WTC11 (cell line): ENCODE results near the gene LRMDA.

ENCODE experiments used
- ETV6 ChIP-seq: sonication (generic); formaldehyde crosslinking; IDR thresholded peaks from 2 replicates; pipeline ENCODE4 v1.8.1; 2022; ENCODE audit warnings: mild to moderate bottlenecking, missing genetic modification reagents
- OVOL2 ChIP-seq: fragments of 250-450 bp; sonication (Bioruptor Pico); IDR thresholded peaks from 2 replicates; pipeline ENCODE4 v1.9.0; 2021; ENCODE audit warnings: mild to moderate bottlenecking, borderline replicate concordance
- ZBTB21 ChIP-seq: sonication (generic); formaldehyde crosslinking; IDR thresholded peaks from 2 replicates; pipeline ENCODE4 v1.8.1; 2023; ENCODE audit warnings: mild to moderate bottlenecking, missing genetic modification reagents, borderline replicate concordance
- TF ChIP-seq, protein P1 (sequence below): sonication (generic); formaldehyde crosslinking; IDR thresholded peaks from 2 replicates; pipeline ENCODE4 v1.8.0; 2022; ENCODE audit warnings: missing genetic modification reagents
- TF ChIP-seq, protein P2 (sequence below): fragments of 200-600 bp; IDR thresholded peaks from 2 replicates; pipeline ENCODE4 v1.8.0; 2022; ENCODE audit warnings: antibody characterized with exemption
- TF ChIP-seq, protein P3 (sequence below): fragments of 250-450 bp; sonication (Bioruptor Pico); IDR thresholded peaks from 2 replicates; pipeline ENCODE4 v2.1.2; 2022; ENCODE audit warnings: mild to moderate bottlenecking, moderate library complexity
- TF ChIP-seq, protein P4 (sequence below): sonication (generic); formaldehyde crosslinking; IDR thresholded peaks from 2 replicates; pipeline ENCODE4 v1.8.1; 2022; ENCODE audit warnings: low read depth, missing genetic modification reagents, borderline replicate concordance

DNA sequence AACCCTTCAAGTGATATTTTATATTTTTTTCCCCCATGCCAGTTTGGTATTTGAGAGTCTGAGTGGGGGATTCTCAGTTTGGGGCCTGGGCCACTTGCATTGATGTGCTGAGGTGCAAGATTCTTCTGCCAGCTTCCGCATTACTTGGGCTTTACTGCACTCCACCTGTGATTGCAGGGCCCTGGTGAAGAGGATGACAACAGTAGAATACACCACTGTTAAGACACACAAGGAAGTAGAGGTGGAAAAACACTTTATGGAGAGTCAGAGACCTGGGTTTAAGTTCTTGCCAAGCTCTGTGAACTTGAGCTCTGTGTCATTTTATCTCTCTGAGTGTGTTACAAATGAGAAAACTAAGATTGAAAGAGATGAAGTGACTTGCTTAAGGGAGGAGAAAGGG is 209.4 kb downstream of the LRMDA start:
- TF ChIP-seq, protein P1, sequence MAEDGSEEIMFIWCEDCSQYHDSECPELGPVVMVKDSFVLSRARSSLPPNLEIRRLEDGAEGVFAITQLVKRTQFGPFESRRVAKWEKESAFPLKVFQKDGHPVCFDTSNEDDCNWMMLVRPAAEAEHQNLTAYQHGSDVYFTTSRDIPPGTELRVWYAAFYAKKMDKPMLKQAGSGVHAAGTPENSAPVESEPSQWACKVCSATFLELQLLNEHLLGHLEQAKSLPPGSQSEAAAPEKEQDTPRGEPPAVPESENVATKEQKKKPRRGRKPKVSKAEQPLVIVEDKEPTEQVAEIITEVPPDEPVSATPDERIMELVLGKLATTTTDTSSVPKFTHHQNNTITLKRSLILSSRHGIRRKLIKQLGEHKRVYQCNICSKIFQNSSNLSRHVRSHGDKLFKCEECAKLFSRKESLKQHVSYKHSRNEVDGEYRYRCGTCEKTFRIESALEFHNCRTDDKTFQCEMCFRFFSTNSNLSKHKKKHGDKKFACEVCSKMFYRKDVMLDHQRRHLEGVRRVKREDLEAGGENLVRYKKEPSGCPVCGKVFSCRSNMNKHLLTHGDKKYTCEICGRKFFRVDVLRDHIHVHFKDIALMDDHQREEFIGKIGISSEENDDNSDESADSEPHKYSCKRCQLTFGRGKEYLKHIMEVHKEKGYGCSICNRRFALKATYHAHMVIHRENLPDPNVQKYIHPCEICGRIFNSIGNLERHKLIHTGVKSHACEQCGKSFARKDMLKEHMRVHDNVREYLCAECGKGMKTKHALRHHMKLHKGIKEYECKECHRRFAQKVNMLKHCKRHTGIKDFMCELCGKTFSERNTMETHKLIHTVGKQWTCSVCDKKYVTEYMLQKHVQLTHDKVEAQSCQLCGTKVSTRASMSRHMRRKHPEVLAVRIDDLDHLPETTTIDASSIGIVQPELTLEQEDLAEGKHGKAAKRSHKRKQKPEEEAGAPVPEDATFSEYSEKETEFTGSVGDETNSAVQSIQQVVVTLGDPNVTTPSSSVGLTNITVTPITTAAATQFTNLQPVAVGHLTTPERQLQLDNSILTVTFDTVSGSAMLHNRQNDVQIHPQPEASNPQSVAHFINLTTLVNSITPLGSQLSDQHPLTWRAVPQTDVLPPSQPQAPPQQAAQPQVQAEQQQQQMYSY (CRISPR knock-in tag), result no peak
- TF ChIP-seq, protein P2, sequence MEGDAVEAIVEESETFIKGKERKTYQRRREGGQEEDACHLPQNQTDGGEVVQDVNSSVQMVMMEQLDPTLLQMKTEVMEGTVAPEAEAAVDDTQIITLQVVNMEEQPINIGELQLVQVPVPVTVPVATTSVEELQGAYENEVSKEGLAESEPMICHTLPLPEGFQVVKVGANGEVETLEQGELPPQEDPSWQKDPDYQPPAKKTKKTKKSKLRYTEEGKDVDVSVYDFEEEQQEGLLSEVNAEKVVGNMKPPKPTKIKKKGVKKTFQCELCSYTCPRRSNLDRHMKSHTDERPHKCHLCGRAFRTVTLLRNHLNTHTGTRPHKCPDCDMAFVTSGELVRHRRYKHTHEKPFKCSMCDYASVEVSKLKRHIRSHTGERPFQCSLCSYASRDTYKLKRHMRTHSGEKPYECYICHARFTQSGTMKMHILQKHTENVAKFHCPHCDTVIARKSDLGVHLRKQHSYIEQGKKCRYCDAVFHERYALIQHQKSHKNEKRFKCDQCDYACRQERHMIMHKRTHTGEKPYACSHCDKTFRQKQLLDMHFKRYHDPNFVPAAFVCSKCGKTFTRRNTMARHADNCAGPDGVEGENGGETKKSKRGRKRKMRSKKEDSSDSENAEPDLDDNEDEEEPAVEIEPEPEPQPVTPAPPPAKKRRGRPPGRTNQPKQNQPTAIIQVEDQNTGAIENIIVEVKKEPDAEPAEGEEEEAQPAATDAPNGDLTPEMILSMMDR, result no peak
- TF ChIP-seq, protein P3, sequence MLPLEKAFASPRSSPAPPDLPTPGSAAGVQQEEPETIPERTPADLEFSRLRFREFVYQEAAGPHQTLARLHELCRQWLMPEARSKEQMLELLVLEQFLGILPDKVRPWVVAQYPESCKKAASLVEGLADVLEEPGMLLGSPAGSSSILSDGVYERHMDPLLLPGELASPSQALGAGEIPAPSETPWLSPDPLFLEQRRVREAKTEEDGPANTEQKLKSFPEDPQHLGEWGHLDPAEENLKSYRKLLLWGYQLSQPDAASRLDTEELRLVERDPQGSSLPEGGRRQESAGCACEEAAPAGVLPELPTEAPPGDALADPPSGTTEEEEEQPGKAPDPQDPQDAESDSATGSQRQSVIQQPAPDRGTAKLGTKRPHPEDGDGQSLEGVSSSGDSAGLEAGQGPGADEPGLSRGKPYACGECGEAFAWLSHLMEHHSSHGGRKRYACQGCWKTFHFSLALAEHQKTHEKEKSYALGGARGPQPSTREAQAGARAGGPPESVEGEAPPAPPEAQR (CRISPR knock-in tag), result no peak
- no peak for TF ChIP-seq OVOL2 (CRISPR knock-in tag)
- TF ChIP-seq, protein P4, sequence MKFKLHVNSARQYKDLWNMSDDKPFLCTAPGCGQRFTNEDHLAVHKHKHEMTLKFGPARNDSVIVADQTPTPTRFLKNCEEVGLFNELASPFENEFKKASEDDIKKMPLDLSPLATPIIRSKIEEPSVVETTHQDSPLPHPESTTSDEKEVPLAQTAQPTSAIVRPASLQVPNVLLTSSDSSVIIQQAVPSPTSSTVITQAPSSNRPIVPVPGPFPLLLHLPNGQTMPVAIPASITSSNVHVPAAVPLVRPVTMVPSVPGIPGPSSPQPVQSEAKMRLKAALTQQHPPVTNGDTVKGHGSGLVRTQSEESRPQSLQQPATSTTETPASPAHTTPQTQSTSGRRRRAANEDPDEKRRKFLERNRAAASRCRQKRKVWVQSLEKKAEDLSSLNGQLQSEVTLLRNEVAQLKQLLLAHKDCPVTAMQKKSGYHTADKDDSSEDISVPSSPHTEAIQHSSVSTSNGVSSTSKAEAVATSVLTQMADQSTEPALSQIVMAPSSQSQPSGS (CRISPR knock-in tag), result no peak
- TF ChIP-seq ETV6 (CRISPR knock-in tag), result no peak
- no peak for TF ChIP-seq ZBTB21 (CRISPR knock-in tag)
